ENCODE results near the gene CCDC88C.

GRCh38 chr14:91377700-91378652 lies 39.6 kb downstream of the CCDC88C start:
- TF ChIP-seq CTCF (IDR thresholded peaks at IDR 0.05; ENCODE audit: insufficient read depth, low read depth, low read length): no peak
- no peak for TF ChIP-seq EZH2 (IDR thresholded peaks at IDR 0.05; ENCODE audit: insufficient read depth, low read length)
